HG03064 (cell line): ENCODE data around the gene PTPRN2.

Experiments
- ATAC-seq: cut with Tn5 transposase; IDR thresholded peaks from one replicate; pipeline ENCODE4 v1.9.1; 2021; ENCODE audit warnings: low read depth; ENCODE audit not compliant: unreplicated experiment

The PTPRN2 gene

GRCh38 chr7:158098125-158099030, 489.2 kb downstream of the PTPRN2 start:
- ATAC-seq: no peak

DNA sequence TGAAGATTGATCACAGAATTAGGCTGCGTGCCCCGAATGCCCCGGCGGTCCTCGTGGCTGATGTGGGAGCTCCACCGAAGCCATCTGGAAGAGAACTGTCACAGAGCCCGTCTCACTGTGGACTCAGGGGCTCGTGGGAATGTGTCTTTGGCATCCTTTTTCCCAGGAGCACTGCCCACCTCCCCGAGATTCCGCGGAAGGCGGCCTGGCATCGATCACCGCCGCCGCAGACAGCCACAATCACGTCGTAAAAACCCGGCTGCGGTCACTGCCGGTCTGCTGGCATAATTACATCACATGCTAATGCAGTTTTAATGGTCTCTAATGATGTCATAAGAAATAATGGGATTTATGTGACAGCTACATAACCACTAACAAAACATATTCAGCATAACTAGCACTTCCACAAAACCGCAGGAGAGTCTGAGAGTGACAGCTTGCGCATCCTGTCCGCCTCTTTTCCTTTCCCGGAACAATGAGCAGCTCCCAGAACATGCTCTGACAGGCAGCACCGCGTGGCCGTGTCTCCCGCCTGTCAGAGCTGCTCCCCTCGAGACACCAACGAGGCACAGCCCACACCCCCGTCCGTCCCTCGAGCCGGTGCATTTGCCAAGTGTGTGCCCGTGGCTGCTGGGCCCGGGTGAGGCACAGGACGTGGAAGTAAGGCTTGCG, 490.0 kb downstream of the PTPRN2 start:
- no peak for ATAC-seq

GRCh38 chr7:158097106-158097452, 490.5 kb downstream of the PTPRN2 start:
- ATAC-seq: no peak

DNA sequence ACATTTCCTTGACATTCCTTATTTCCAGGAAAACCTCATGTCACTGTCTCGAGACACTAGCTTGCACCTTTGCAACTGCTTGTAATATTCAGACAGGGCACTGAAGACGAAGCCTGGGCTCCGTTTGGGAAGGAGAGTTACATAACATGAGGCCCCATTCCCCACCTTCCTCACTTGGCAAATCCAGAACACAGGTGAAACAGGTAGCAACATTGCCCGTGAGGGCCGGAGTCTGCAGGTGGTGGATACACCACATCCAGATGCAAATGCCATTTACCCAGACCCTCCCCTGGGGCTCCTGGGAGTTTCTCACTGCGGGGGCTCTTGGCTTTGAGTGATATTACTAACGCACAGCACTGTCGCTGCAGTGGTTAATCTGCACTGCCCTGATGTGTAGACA, 491.0 kb downstream of the PTPRN2 start:
- no peak for ATAC-seq

GRCh38 chr7:158094671-158095226, 492.9 kb downstream of the PTPRN2 start:
- ATAC-seq: no peak

DNA sequence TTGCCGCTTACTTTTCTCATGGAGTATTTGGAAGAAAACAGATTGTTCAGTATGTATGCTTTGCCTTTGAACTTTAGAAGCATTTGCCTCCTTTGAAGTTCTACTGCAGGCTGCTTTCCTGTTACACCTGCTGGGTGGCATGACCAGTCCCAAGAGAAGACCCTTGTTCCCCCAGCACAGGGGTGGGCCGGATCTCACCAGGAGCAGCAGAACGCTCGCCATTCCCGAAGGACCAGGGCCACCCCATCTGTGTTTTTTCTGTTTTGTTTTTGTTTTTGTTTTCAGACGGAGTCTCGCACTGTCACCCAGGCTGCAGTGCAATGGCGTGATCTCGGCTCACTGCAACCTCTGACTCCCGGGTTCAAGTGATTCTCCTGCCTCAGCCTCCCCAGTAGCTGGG, 493.6 kb downstream of the PTPRN2 start:
- ATAC-seq: no peak

DNA sequence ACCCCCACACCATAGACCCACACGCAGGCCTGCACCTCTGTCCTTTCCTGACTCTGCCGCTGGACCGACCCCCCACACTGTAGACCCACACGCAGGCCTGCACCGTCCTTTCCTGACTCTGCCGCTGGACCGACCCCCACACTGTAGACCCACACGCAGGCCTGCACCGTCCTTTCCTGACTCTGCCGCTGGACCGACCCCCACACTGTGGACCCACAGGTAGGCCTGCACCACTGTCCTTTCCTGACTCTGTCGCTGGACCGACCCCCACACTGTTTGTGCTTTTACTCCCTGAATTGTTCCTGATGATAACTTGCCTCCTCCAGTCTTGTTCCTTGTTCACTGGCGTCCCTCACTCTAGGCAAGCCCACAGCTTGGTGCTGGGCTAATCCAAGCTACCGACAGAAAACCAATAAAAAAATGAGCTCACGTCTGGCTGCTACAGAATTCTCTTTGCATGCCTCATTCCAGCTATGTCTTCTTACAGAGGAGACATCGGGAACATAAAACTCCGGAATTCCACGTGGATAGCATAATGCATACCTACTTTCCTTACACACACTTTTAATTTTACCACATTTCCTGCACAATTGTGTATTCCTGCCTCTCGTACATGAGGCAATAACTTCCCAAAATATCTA, 494.3 kb downstream of the PTPRN2 start:
- no peak for ATAC-seq

GRCh38 chr7:158087196-158087595, 500.4 kb downstream of the PTPRN2 start:
- ATAC-seq: no peak

GRCh38 chr7:158085741-158086695, 501.6 kb downstream of the PTPRN2 start:
- ATAC-seq: no peak

GRCh38 chr7:158084555-158084954, 503.1 kb downstream of the PTPRN2 start:
- ATAC-seq: no peak

DNA sequence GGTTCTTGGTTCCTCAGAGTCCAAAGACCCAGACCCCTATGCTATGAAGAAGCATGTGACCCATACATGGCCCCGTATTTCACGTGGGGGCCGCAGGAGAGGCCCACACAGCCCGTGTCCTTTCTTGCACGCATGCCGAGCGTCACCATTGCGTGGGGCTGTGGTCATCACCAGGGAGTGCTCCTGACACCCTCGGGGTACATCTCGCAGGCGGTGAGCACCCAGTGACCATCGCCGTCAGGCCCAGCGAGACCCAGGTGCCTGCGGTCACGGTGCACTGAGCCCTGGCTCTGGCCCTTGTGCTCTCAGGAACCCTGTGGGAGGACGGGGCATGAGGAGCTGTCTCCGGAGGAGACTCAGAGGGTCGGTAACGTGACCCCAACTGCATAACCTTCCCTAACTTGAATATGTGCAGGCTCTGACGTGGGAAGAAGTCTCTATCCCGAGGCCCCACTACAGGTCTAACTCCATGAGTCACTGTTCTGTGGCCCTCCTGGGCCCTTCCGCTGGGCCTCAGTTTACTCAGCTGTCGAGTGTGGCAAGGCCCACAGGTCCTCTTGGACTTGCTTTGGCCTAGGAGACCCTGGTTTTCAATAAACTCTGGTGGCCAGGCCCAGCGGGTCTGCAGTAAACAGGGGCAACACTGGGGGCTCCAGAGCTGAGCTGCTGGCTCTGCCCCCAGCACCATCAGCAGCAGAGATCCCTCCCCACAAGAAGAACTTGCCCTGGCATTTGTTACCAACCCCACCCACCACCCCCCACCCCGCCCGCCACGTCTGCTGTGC, 503.9 kb downstream of the PTPRN2 start:
- ATAC-seq: no peak

DNA sequence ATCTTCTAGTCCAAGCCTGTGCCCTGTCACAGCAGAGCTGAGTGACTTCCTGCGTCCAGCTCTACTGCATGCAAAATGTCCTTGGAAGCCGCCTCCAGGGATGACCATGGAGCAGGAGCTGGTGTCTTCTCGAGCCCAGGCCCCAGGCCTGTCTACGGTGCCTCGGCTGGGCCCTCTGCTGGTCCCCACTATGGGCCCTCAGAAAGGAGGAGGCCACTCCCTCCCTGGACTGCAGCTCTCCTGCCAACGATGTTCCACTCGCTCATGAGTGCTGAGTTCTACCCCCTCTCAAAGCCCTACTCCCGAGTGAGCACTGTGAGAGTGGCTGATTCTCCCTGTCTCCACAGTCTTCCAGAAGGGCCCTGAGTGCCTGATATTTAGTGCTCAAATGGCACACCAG, 504.9 kb downstream of the PTPRN2 start:
- no peak for ATAC-seq

DNA sequence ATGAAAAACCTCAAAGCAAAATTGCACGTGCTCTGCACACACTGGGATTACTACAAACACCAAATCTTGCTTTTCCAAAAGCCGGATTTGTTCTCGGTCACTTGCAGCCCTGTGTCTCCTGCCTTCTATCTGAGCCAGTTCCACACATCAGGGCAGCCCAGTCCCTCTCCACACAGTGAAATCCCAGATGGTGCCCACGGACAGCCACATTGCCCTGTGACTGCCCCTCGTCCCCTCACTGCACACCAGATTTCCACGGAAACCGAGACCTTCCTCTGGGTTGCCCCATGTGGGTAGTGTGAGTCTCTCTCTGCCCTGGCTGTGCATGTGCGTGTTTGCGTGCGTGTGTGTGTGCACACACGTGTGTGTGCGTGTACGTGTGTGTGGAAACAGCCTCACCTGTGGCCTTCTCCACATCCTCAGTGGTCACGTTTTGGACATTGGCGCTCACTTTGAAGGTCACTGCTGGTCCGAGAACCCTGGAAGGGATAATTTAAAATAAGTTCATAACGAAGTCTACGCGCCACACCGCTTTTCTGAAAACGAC, 506.7 kb downstream of the PTPRN2 start:
- no peak for ATAC-seq

DNA sequence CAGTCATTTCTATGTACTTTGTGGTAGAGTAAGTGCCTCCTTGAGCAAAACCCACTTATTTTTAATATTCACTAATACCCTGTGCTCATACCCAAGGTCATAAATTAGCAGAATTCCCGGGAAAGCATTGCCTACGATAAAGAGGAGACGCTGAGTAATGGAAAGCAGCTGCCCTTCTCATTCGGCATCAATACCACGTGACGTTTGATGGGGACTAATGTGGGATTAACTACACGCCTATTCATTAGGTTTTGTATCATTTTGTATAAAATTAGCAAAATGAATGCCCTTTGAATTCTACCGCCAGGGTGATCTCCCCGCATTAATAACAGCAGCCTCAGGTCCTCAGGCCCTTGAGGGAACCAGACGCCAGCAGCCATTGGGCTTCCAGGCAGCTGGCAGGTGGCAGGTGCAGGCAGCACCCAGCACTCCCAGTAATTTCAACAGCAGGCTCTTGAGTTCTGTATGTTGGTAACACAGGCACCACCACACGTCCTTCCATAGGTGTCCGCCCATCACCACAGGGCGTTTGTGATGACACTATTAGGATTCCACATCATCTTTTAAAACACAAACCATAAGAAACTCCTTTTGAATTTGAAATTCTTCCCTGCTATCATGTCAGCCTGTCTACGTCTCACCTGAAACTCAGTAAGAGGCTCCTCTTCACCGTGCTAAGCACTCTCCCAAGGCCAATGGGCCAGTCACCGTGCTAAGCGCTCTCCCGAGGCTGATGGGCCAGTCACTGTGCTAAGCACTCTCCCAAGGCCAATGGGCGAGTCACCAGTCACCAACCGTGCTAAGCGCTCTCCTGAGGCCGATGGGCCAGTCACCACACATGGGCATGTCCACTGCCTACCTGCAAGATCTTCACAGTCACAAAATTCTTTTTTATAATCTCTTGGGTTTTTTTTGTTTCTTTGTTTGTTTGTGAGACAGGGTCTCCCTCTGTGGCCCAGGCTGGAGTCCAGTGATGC, 509.4 kb downstream of the PTPRN2 start:
- ATAC-seq: no peak

- no peak for ATAC-seq
Measured at GRCh38 chr7:158077151-158077840, 510.3 kb downstream of the PTPRN2 start.

DNA sequence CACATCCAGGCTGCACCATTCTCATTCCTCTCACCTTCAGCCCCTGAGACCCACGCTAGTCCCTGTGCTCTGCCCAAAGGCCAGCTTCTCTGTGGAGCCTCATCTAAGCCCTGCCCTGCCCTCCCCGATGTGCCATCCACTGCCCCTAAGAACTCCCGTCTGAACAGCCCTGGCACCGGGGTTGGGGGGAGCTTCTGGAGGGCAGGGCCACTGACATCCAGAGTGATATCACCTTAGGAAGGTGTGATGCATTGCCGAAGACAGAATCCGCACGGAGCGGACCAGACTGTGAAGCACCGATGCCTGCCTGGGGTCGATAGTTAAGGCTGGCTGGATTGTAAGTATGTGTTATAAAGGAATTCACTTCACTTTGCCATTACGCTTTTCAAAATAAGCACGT, 511.0 kb downstream of the PTPRN2 start:
- no peak for ATAC-seq

DNA sequence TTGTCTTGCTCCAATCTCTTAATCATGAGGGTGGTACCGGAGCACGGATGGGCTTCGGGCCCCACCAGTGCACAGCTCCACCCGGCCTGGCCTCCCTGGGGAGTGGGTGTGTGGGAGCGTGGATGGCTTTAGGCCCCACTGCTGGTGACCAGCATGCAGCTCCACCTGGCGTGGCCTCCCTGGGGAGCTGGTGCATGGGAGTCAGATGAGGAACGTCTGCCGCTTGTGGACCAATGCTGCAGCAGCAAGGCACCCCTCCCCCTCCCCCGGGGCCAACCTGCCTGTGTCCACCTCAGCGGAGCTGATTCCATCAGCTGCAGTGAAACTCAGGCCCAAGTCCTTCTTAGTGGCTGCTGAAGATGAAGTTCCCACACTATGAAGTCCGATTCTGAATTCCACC, 511.4 kb downstream of the PTPRN2 start:
- ATAC-seq: no peak
